HG03342 (cell line): ENCODE data around the gene DIRAS2.
"Not testable (repeated sequence)": the region's sequence is repeated elsewhere in the genome, so short reads cannot be mapped to it uniquely, and the experiment has no call there.

Experiments
- ATAC-seq: cut with Tn5 transposase; IDR thresholded peaks from one replicate; pipeline ENCODE4 v1.9.1; 2021; ENCODE audit warnings: mild to moderate bottlenecking, moderate library complexity; ENCODE audit not compliant: unreplicated experiment

Gene DIRAS2

GRCh38 chr9:90642570-90643539 lies at the start of gene DIRAS2:
DIRAS2 (minus strand) TSS chr9:90642824; CDS start chr9:90613827, 28,997 bp downstream.
- no peak for ATAC-seq

GRCh38 chr9:90684736-90685135 lies 42.1 kb upstream of the DIRAS2 start:
- ATAC-seq = no peak

- no peak for ATAC-seq
Measured at GRCh38 chr9:90684106-90684505, 41.5 kb upstream of the DIRAS2 start.

GRCh38 chr9:90680534-90680933 lies 37.9 kb upstream of the DIRAS2 start:
- ATAC-seq = no peak

- ATAC-seq = no peak
Measured at GRCh38 chr9:90665072-90665471, 22.4 kb upstream of the DIRAS2 start.

GRCh38 chr9:90659650-90660364 lies 17.2 kb upstream of the DIRAS2 start:
- no peak for ATAC-seq

GRCh38 chr9:90658783-90659182 lies 16.2 kb upstream of the DIRAS2 start:
- no peak for ATAC-seq

- ATAC-seq = no peak
Measured at GRCh38 chr9:90658181-90658580, 15.6 kb upstream of the DIRAS2 start.

GRCh38 chr9:90656876-90657275 lies 14.3 kb upstream of the DIRAS2 start:
- ATAC-seq = not testable (repeated sequence)

- no peak for ATAC-seq
Measured at GRCh38 chr9:90651246-90651645, 8.6 kb upstream of the DIRAS2 start.

GRCh38 chr9:90647843-90648242 lies 5.2 kb upstream of the DIRAS2 start:
- ATAC-seq = no peak

GRCh38 chr9:90645721-90646120 lies 3.1 kb upstream of the DIRAS2 start:
- ATAC-seq = no peak

- ATAC-seq = no peak
Measured at GRCh38 chr9:90641884-90642487, 638 bp downstream of the DIRAS2 start.

- ATAC-seq = no peak
Measured at GRCh38 chr9:90641086-90641485, 1.5 kb downstream of the DIRAS2 start.

GRCh38 chr9:90640361-90640760 lies 2.3 kb downstream of the DIRAS2 start:
- ATAC-seq = no peak

GRCh38 chr9:90637626-90638025 lies 5.0 kb downstream of the DIRAS2 start:
- ATAC-seq = no peak

- no peak for ATAC-seq
Measured at GRCh38 chr9:90632647-90633207, 9.9 kb downstream of the DIRAS2 start.

- no peak for ATAC-seq
Measured at GRCh38 chr9:90631964-90632363, 10.7 kb downstream of the DIRAS2 start.

- ATAC-seq = no peak
Measured at GRCh38 chr9:90629991-90630390, 12.6 kb downstream of the DIRAS2 start.

- ATAC-seq = no peak
Measured at GRCh38 chr9:90629354-90629753, 13.3 kb downstream of the DIRAS2 start.

- no peak for ATAC-seq
Measured at GRCh38 chr9:90616806-90617205, 25.8 kb downstream of the DIRAS2 start.
